Frontal cortex (tissue), 4 donors: Measurements from ENCODE around the gene CNTNAP1. TPM values are rescaled to one million over a fixed set of nuclear protein-coding genes. Genes with fewer than 3 reads are reported as not detected.

Experiments used
- DNase-seq, 2 donors: peaks; one replicate each; pipeline ENCODE4 v3.0.0; 2012; ENCODE audit warnings: low spot score in 2 of 2
- FAIRE-seq: peaks from 2 replicates; lab custom pipeline; 2012; peaks lifted over from hg19 to GRCh38; lab: Jason Lieb, UNC
- total RNA-seq: library from RNA; depleted of rRNA; stranded (reverse); fragments of >200 nt; gene quantifications from one replicate; pipeline ENCODE4 v1.2.3, GENCODE V29; 2014
- donor health status: control.
- donor health status: control.
- donor health status: control.

CNTNAP1 gene
- total RNA-seq, 1 donor from 2014 or later, result 5.3 TPM

GRCh38 chr17:42682722-42683403 lies 532 bp downstream of the CNTNAP1 start:
- DNase-seq (peak in 1 of 2 donors; percentile 58), FAIRE-seq (no peak)

GRCh38 chr17:42683407-42684034 lies 1.2 kb downstream of the CNTNAP1 start:
- no peak for FAIRE-seq
- peak in 1 of 2 donors; percentile 39 for DNase-seq

- no peak for FAIRE-seq
- no peak for DNase-seq
Observed at GRCh38 chr17:42684929-42685556, 2.7 kb downstream of the CNTNAP1 start.

- no peak for FAIRE-seq
Observed at GRCh38 chr17:42685831-42686230, 3.5 kb downstream of the CNTNAP1 start.

GRCh38 chr17:42686520-42687128 lies 4.3 kb downstream of the CNTNAP1 start:
- FAIRE-seq (no peak), DNase-seq (no peak)

More at GRCh38 chr17:42685831-42686230, 3.5 kb downstream of the CNTNAP1 start:
- no peak for DNase-seq

GRCh38 chr17:42687707-42688320 lies 5.5 kb downstream of the CNTNAP1 start:
- DNase-seq (no peak), FAIRE-seq (no peak)

- no peak for FAIRE-seq
- DNase-seq, result no peak
Observed at GRCh38 chr17:42690596-42690995, 8.3 kb downstream of the CNTNAP1 start.

- no peak for FAIRE-seq
Observed at GRCh38 chr17:42691021-42691545, 8.8 kb downstream of the CNTNAP1 start.

GRCh38 chr17:42692489-42692888 lies 10.2 kb downstream of the CNTNAP1 start:
- DNase-seq, result no peak
- no peak for FAIRE-seq

More at GRCh38 chr17:42691021-42691545, 8.8 kb downstream of the CNTNAP1 start:
- peak in 1 of 2 donors; percentile 20 for DNase-seq

GRCh38 chr17:42694524-42694923 lies 12.2 kb downstream of the CNTNAP1 start:
- DNase-seq (no peak), FAIRE-seq (no peak)

- no peak for DNase-seq
- FAIRE-seq, result no peak
Observed at GRCh38 chr17:42695500-42695899, 13.2 kb downstream of the CNTNAP1 start.

- FAIRE-seq (no peak), DNase-seq (no peak)
Observed at GRCh38 chr17:42697108-42697811, 14.9 kb downstream of the CNTNAP1 start.

GRCh38 chr17:42698736-42699414 lies 16.5 kb downstream of the CNTNAP1 start:
- DNase-seq (no peak), FAIRE-seq (no peak)

- FAIRE-seq, result no peak
- DNase-seq, result no peak
Observed at GRCh38 chr17:42699415-42699740, 17.0 kb downstream of the CNTNAP1 start.

- no peak for DNase-seq
- no peak for FAIRE-seq
Observed at GRCh38 chr17:42700586-42701289, 18.4 kb downstream of the CNTNAP1 start.

- FAIRE-seq (no peak), DNase-seq (no peak)
Observed at GRCh38 chr17:42702446-42702845, 20.1 kb downstream of the CNTNAP1 start.

GRCh38 chr17:42704490-42704836 lies 22.1 kb downstream of the CNTNAP1 start:
- DNase-seq (no peak), FAIRE-seq (no peak)

- FAIRE-seq (no peak), DNase-seq (no peak)
Observed at GRCh38 chr17:42704837-42705494, 22.6 kb downstream of the CNTNAP1 start.
